A549 treated with Mapracorat at 1 μM for 4 hours (cell line): ENCODE results near the gene NOD2. TPM values are rescaled to one million over a fixed set of nuclear protein-coding genes. Genes with fewer than 3 reads are reported as not detected.

Experiments
- total RNA-seq: library from RNA; stranded (reverse); fragments of 200-300 nt; extraction: Qiagen RNA extraction; gene quantifications from 5 replicates; pipeline ENCODE4 v1.2.3, GENCODE V29; 2022

NOD2 gene
- 0.02 TPM in 1 of 5 replicates, not detected in the others for total RNA-seq

DNA sequence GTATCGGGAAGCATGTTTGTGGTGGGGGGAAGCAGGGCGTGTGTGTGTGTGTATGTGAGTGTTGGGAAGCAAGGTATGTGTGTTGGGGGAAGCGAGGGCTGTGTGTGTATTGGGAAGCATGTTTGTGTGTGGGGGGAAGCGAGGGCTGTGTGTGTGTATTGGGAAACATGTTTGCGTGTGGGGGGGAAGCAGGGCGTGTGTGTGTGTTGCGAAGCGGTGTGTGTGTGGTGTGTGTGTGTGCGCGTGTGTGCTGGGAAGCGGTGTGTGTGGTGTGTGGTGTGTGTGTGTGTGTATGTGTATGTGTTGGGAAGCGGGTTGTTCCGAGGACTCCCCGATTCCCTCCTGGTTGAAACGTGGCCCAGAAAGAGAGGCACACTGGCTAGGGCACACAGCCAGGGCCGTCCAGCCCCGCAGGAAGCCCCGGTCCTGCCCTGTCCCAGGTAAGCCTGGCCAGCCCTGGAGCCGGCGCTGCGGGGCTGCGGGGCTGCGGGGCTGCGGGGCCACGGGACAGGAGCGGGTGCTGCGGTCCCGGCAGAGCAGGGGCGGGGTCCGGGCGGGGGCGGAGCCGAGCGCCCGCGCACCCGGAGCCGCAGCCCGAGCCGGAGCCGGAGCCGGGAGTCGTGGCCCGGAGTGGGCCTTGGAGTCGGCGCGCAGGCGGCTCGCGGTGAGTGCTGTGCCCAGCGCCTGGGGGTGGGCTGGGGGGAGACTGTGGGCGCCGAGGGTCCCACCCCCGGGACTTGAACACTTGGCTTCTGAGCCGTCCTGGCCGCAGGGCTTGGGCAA, at the start of gene NOD2:
Gene NOD2 (plus strand): TSS at position 608 of the 783 bp plus-strand sequence. CDS start 5,890 bp downstream, outside the sequence.

DNA sequence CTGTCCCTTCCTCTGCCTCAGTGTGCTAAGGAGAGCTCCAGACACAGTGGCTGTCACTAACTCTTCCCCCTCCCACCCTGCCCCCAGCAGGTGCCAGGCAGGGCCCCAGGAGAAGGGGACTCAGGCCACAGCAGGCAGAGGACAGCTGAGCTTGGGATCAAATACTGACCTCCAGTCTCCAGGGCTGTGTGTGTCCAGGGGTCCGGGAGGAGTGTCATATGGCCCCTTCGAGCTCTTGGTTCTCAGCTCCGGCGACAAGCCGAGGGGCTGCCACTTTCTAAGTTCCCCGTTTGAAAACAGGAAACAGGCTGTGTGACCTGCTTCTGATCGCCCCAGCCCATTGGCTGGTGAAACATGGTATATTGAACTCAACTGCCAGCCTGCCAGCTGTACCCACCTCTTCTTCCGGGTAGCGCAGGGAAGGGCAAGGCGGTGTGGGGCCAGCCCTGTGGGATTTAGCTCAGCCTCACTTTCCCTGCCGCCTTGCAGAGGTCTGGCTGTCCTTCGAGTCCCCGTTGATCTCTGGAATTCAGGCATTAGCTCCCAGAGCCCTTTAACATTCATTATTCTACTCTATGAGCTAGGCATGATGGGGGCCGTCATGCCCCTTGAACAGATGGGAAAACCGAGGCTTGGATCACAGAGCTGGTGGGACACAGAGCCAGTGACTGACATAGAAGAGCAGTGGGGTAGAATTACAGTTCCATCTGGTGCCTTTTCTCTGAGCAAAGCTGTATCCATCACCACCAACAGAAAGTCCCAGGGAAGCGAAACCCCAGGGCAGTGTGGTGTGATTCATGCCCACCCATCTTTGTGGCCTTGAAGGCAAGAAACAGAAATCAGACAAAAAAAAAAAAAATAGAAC, 12.2 kb upstream of the NOD2 start, which contains the start of gene SNX20:
Gene SNX20 (minus strand): TSS at position 292 of the 865 bp plus-strand sequence. CDS start 3,786 bp downstream, outside the sequence.

DNA sequence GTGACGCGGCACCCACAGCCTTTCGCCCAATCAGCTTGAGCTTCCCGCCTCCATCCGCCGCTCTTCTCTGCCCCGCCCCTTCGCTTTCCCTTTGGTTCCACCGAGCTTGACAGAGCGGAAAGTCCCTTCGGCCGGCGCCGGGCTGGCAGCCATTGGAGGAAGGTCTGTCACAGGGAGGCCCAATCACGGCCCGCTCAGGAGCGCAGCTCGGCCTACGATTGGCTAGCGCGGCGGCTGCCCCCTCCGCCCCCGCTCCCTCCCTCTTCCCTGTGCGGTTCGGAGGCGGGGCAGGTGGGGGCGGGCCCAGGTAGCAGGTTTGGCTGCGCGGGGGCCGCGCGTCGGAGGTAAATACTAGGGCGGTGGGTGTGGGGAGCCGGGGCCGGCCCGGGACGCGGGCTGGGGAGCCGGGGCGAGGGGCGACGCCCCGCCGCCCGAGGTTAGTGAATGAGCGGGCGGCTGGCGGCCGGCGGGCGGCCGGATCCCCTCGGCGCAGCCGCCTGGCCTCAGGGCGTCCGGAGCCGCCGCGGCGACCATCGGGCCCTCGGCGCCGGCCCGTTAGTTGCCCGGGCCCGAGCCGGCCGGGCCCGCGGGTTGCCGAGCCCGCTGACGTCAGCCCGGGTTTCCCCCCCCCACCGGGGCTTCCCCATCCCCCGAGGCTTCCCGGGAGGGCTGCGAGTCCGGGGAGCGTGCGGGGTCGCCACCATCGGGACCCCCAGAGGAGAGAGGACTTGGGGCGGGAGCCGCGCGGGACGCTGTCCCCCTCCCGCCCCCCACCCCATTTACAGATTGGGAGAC, 48.6 kb downstream of the NOD2 start, which contains the start of gene CYLD:
Gene CYLD (plus strand): TSS at position 306 of the 795 bp plus-strand sequence. CDS start 7,613 bp downstream, outside the sequence.

Other genes starting within 250 kb of the NOD2 start
- gene NKD1, start 145.2 kb upstream of the NOD2 start, total RNA-seq, result 0.11 to 0.53 TPM (median 0.42 TPM) in 5 replicates
- not detected in 5 replicates for gene SNX20, start 12.3 kb upstream of the NOD2 start, total RNA-seq
- gene CYLD, start 48.5 kb downstream of the NOD2 start, total RNA-seq, result 11.7 to 14.2 TPM (median 13.2 TPM) in 5 replicates